ENCODE data around the gene COL23A1.
"Not testable (repeated sequence)": the region's sequence is repeated elsewhere in the genome, so short reads cannot be mapped to it uniquely, and the experiment has no call there.

COL23A1 gene

GRCh38 chr5:178277346-178277745 is 312.8 kb downstream of the COL23A1 start:
- DNase-seq = no peak

- no peak for DNase-seq
These were observed 315.2 kb downstream of the COL23A1 start for GRCh38 chr5:178274781-178275537.

- no peak for DNase-seq
These were observed 316.3 kb downstream of the COL23A1 start for GRCh38 chr5:178273665-178274541.

- no peak for DNase-seq
These were observed 317.2 kb downstream of the COL23A1 start for GRCh38 chr5:178273041-178273440.

- no peak for DNase-seq
These were observed 317.6 kb downstream of the COL23A1 start for GRCh38 chr5:178272591-178272990.

GRCh38 chr5:178271726-178272479 is 318.3 kb downstream of the COL23A1 start:
- no peak for DNase-seq

GRCh38 chr5:178271231-178271630 is 319.0 kb downstream of the COL23A1 start:
- DNase-seq = no peak

GRCh38 chr5:178269499-178269898 is 320.7 kb downstream of the COL23A1 start:
- DNase-seq = no peak

- DNase-seq = no peak
These were observed 322.3 kb downstream of the COL23A1 start for GRCh38 chr5:178267876-178268275.

- DNase-seq = no peak
These were observed 322.9 kb downstream of the COL23A1 start for GRCh38 chr5:178267245-178267644.

- no peak for DNase-seq
These were observed 323.6 kb downstream of the COL23A1 start for GRCh38 chr5:178266581-178266980.

GRCh38 chr5:178265746-178266145 is 324.4 kb downstream of the COL23A1 start:
- no peak for DNase-seq

GRCh38 chr5:178264044-178264443 is 326.1 kb downstream of the COL23A1 start:
- no peak for DNase-seq

- no peak for DNase-seq
These were observed 328.3 kb downstream of the COL23A1 start for GRCh38 chr5:178261666-178262600.

- DNase-seq = no peak
These were observed 330.3 kb downstream of the COL23A1 start for GRCh38 chr5:178259623-178260536.

- DNase-seq = no peak
These were observed 332.5 kb downstream of the COL23A1 start for GRCh38 chr5:178257650-178258049.

GRCh38 chr5:178256746-178257145 is 333.4 kb downstream of the COL23A1 start:
- no peak for DNase-seq

- not testable (repeated sequence) for DNase-seq
These were observed 336.6 kb downstream of the COL23A1 start for GRCh38 chr5:178253632-178254031.

- no peak for DNase-seq
These were observed 337.9 kb downstream of the COL23A1 start for GRCh38 chr5:178252258-178252657.

- DNase-seq = no peak
These were observed 339.9 kb downstream of the COL23A1 start for GRCh38 chr5:178250263-178250662.

Data from NCI-H187 (cell line).